Lower leg skin (tissue), 4 donors: ENCODE measurements around the gene MDC1. TPM values are rescaled to one million over a fixed set of nuclear protein-coding genes. Genes with fewer than 3 reads are reported as not detected.

Experiments used
- DNase-seq, 2 donors: peaks; one replicate each; pipeline ENCODE4 v3.0.0-alpha.2; 2019; ENCODE audit warnings: low spot score in 2 of 2
- H3K4me3 ChIP-seq: fragments of 200-600 bp; sonication (generic); 2 replicates; pipeline ENCODE4 v1.5.1; 2017; ENCODE audit warnings: mild to moderate bottlenecking, low read depth; ENCODE audit not compliant: poor library complexity, severe bottlenecking
- POLR2A ChIP-seq, 2 donors: fragments of 450-650 bp; IDR thresholded peaks; one replicate each; pipeline ENCODE4 v1.6.1; 2016 to 2017; ENCODE audit warnings: antibody characterized with exemption in 2 of 2, mild to moderate bottlenecking in 1 of 2, moderate library complexity in 1 of 2
- WGBS, 2 donors: methylation state at CpG; one replicate each; pipeline ENCODE4 v1.1.5; 2018; 5-methylcytosine and 5-hydroxymethylcytosine counted together
- intact Hi-C: fragments of 100-400 bp; cut with DNase I; formaldehyde crosslinking; loops from one replicate; pipeline ENCODE4 v1.15.0; 2023; ENCODE audit warnings: low total_unique reads
- total RNA-seq, 4 donors: library from RNA; depleted of rRNA; stranded (reverse); fragments of >200 nt; gene quantifications; one replicate each; pipeline ENCODE4 v1.1.0, GENCODE V29; 2016
- TF ChIP-seq, protein P1 (sequence below), 3 donors: fragments of 450-650 bp; IDR thresholded peaks; one replicate each; pipeline ENCODE4 v1.5.1; 2016; ENCODE audit warnings: antibody characterized with exemption in 3 of 3, mild to moderate bottlenecking in 3 of 3, moderate library complexity in 2 of 3

Gene MDC1
- total RNA-seq, 4 donors from 2014 or later, result 9.7 to 21.4 (median 9.8) TPM

DNA sequence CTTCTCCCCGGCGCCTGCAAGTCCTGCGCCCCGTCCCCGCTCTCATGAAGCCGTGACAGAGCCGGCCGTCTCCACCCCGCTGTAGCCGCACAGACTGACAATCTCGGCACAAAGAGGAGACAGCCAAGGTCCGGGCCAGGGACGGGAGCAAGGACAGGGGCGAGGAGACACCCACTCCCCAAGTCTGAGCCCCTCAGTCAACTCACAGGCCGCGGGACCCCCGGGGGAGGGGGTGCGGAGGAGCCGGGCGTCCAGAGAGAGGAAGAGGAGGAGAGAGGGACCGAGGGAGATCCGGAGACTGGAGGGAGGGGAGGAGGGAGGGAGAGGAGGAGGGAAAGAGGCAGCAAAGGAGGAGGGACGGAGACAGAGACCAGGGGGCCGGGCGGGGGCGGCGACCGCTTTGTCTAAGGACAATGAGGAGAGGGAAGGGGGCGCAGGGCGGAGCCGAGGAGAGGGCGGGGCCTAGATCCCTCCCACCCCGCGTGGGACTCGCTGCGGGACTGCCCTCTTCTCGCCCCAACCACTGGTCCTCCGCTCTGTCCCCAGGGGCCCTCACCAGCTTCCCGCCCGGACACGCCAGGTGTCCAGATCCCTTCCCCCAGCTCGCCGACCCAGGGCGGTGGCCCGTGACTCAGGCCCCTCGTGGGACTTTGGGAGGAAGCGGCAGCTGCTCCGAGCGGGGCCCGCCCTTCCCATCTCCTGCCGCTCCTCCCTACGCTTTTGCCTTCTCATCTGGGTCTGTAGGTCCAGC is 30.0 kb downstream of the MDC1 start:
- TF ChIP-seq, protein P1, sequence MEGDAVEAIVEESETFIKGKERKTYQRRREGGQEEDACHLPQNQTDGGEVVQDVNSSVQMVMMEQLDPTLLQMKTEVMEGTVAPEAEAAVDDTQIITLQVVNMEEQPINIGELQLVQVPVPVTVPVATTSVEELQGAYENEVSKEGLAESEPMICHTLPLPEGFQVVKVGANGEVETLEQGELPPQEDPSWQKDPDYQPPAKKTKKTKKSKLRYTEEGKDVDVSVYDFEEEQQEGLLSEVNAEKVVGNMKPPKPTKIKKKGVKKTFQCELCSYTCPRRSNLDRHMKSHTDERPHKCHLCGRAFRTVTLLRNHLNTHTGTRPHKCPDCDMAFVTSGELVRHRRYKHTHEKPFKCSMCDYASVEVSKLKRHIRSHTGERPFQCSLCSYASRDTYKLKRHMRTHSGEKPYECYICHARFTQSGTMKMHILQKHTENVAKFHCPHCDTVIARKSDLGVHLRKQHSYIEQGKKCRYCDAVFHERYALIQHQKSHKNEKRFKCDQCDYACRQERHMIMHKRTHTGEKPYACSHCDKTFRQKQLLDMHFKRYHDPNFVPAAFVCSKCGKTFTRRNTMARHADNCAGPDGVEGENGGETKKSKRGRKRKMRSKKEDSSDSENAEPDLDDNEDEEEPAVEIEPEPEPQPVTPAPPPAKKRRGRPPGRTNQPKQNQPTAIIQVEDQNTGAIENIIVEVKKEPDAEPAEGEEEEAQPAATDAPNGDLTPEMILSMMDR (IDR thresholded peaks at IDR 0.05), result no peak
- no peak for TF ChIP-seq POLR2A (IDR thresholded peaks at IDR 0.05)
- peak; percentile 96 to 99 for DNase-seq
- 1 to 2% methylated on average over 48 to 49 of the region's 52 CpGs for WGBS, 2 donors
- intact Hi-C loops, result no loop called here
- H3K4me3 ChIP-seq, result peak overlapping the region; percentile 76

DNA sequence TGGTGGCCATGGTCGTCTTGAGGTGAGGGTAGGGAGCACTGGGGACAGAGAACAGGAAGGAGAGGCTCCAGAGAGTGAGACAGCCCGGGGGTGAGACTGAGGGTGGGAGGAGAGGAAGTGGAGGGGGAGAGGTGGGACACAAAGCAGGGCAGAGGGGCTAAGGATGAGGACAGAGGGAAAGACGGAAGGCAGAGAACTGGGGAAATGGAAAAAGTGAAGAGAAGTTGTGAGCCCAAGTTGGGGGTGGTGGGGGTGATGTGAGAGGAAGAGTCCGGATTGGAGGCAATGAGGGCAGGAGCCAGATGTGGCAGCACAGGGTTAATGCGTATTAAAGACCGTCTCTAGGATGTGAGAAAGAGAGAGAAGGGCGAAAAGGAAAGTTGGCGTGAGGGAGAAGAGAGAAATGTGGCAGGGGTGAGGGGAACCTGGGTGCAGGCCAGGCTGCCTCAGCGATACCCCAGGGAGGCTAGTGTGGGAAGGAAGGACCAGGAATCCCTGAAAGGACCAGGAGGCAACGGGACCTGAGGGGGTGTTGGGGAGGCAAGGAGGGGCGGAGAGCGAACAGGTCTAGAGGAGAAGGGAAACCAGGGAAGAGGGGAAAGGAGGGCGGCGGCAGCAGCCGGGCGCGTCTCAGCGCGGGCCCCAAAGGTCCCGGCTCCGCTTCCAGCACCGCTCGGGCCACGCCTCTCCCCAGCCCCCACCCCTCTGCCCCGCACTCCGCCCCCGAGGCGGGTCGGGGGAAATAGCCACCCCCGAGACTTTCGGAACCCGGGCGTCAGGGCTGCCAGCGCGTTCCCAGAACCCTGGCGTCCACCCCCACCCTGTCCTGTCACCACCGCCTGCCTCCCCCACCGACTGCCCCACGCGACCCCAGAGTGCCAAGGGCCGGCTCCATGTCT is 30.8 kb downstream of the MDC1 start, which contains the start of gene PPP1R18:
Gene PPP1R18 (minus strand): TSS at position 637 of the 899 bp plus-strand sequence. CDS start 627 bp downstream, at position 10.
- intact Hi-C loops, result no loop called here
- DNase-seq, result peak; percentile 79 to 97
- WGBS, 2 donors, result 0 to 2% methylated on average over 27 to 31 of the region's 41 CpGs
- H3K4me3 ChIP-seq, result peak within 1 kb of the TSS; percentile 76
- TF ChIP-seq, protein P1 (IDR thresholded peaks at IDR 0.05), result no peak
- no peak for TF ChIP-seq POLR2A (IDR thresholded peaks at IDR 0.05)

DNA sequence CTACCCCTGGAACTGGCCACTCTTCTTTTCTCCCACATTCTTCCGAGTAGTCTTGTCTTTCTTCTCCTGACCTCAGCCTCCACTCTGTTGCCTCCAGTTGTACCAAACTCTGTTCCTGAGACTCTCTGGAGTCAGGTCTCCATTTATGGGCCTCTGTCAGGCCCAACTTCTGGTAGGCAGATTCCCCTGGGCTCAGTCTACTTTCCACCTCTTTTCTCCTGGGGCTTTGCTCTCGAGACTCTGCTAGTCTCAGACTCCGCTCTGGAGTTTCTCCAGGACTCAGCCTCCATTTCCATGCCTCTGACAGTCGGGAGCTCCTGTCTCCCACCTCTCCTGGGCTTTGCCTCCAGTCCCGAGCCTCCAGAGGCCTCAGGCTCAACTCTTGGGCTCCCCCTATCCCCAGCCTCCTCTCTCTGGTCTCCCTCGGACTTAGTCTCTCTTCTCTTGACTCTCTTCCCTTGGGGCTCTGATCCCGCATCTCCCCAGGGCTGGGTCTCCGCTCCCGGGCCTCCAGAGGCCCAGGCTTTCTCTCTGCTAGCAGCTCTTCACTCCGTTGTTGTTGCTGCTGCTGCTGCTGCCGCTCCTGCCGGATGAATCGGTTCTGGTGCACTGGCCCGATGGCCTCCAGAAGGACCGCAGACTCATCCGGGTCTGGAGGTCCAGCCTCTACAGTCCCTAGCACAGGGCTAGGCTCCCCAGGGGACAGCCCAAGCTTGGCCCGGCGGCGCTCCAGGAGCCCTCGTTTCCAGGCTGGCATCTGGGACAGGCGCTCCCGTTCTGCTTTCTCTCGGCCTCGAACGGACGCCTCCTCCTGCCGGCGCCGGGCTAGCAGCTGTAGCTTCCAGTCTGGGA is 31.7 kb downstream of the MDC1 start:
- no peak for TF ChIP-seq POLR2A (IDR thresholded peaks at IDR 0.05)
- TF ChIP-seq, protein P1 (IDR thresholded peaks at IDR 0.05), result no peak
- intact Hi-C loops, result no loop called here
- DNase-seq, result no peak

DNA sequence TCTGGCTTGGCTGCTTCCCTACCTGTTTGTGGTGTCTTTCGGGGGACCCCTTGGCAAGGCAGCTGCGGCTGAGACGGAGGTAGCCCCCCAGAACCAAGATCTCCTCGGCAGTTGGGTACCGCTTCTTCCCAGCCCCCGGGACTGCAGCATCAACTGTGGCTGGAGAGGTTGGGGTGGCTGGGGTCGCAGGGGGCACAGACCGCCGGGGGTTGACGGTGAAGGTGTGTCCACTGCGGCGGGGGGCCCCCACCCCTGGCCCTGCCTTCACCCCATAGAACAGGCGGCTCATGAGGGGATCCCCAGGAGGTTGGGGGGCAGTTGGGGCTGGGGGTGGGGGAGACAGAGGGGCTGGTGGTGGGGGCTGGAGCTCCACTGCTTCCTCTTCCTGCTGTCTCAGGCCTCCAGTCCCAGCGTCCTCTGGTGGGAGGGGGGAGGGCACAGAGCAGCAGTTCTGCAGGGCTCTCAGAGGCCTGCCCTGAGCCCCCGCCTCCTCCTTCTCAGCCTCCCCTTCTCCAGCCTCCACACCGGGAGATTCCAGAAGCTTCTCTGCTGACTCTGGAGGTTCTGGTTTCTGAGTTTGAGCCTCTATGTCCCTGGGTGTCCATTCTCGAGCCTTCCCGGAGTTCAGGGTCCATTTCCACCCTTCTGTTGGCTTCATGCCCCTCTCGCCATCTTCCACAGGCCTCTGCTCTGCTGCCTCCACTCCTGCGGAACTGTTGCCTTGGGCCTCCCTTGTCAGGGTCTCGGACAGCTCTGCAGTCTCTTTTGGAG is 32.5 kb downstream of the MDC1 start:
- 10 to 17% methylated on average over 14 to 18 of the region's 21 CpGs for WGBS, 2 donors
- H3K4me3 ChIP-seq, result peak overlapping the region; percentile 50
- TF ChIP-seq, protein P1 (IDR thresholded peaks at IDR 0.05), result no peak
- TF ChIP-seq POLR2A (IDR thresholded peaks at IDR 0.05), result no peak
- intact Hi-C loops, result no loop called here
- peak; percentile 58 to 90 for DNase-seq

More for the DNA sequence above, 31.7 kb downstream of the MDC1 start:
- WGBS, 2 donors, result 7 to 16% methylated on average over 24 to 29 of the region's 29 CpGs
- H3K4me3 ChIP-seq, result peak overlapping the region; percentile 50

DNA sequence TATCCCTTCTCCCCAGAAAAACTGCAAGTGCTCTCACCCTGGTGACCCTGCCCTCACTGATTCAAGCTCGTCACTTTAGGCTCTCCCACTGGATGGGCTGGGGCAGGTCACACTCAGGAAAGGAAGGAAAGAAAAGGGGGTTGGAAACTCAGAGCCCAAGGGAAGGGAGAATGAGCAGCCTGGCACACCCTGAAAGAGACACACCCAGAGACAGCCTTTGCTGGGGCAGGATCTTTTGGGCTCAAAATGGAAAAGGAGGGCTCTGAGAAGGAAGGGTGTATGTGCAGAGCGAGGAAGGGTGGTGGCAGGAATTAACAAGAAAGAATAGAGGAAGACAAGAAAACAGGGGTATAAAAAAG is 33.1 kb downstream of the MDC1 start:
- WGBS, 2 donors, result 0 to 7% methylated on average over 2 of the region's 2 CpGs
- no peak for TF ChIP-seq POLR2A (IDR thresholded peaks at IDR 0.05)
- TF ChIP-seq, protein P1 (IDR thresholded peaks at IDR 0.05), result no peak
- DNase-seq, result no peak
- intact Hi-C loops, result no loop called here
- peak overlapping the region; percentile 44 for H3K4me3 ChIP-seq
